ENCODE data around the gene AREG.

AREG gene

DNA sequence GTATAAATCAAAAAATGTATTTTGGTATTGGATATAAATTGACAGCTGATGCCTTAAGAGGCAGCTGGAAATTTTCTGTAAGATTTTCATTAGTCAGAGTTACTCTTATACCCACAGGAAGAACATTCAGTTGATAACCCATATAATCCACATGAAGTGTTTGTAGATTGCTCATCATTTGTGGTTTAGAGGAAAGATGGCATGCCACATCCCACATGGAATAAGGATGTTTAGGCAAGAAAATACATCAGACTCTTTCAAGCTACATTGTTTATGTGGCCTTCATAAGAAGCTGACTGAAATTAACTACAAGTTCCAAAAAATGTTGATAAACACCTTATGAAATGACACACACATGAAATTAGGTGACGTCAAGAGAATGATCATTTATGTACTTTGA, 56.6 kb downstream of the AREG start:
- Histone ChIP-seq H3K27ac (ENCODE audit: poor library complexity, severe bottlenecking) (peak overlapping the region; percentile 69), H3K27me3 (ENCODE audit: insufficient read depth, poor library complexity, severe bottlenecking) (no peaks in the 10 kb centered on the region), H3K9me3 (ENCODE audit: severe bottlenecking) (no peaks in the 10 kb centered on the region), H3K4me1 (ENCODE audit: insufficient read depth, poor library complexity, severe bottlenecking) (peaks cover 39% of the 10 kb centered on the region), H3K36me3 (ENCODE audit: low read depth) (no peaks in the 10 kb centered on the region), H3K4me3 (ENCODE audit: severe bottlenecking) (no peak overlapping the region)
- peak; percentile 89 for ATAC-seq (ENCODE audit: low read depth)
- no peak for DNase-seq (ENCODE audit: low spot score)
- TF ChIP-seq, protein P1, sequence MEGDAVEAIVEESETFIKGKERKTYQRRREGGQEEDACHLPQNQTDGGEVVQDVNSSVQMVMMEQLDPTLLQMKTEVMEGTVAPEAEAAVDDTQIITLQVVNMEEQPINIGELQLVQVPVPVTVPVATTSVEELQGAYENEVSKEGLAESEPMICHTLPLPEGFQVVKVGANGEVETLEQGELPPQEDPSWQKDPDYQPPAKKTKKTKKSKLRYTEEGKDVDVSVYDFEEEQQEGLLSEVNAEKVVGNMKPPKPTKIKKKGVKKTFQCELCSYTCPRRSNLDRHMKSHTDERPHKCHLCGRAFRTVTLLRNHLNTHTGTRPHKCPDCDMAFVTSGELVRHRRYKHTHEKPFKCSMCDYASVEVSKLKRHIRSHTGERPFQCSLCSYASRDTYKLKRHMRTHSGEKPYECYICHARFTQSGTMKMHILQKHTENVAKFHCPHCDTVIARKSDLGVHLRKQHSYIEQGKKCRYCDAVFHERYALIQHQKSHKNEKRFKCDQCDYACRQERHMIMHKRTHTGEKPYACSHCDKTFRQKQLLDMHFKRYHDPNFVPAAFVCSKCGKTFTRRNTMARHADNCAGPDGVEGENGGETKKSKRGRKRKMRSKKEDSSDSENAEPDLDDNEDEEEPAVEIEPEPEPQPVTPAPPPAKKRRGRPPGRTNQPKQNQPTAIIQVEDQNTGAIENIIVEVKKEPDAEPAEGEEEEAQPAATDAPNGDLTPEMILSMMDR (IDR thresholded peaks at IDR 0.05; ENCODE audit: poor library complexity, severe bottlenecking): no peak

DNA sequence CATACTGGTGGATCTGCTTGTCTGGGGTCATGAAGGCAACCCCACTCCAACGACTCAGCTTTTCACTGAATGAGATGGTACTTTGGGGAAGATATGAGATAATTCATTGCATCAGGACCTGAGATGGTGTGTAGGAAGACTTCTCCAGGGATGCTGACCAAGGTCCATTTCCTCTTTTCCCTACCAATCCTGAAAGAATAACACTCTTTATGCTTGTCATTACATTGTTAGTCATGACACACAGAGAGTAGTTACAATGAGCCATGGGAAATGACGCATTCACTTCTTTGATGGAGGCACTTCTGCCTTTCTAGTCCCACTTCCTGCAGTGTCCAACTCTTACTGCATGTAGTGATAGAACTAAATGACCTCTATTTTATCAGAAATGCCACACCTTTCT, 58.6 kb downstream of the AREG start:
- Histone ChIP-seq H3K4me3 (ENCODE audit: severe bottlenecking) (no peak overlapping the region), H3K27ac (ENCODE audit: poor library complexity, severe bottlenecking) (peak overlapping the region; percentile 69), H3K4me1 (ENCODE audit: insufficient read depth, poor library complexity, severe bottlenecking) (peaks cover 39% of the 10 kb centered on the region), H3K9me3 (ENCODE audit: severe bottlenecking) (no peaks in the 10 kb centered on the region), H3K36me3 (ENCODE audit: low read depth) (no peaks in the 10 kb centered on the region), H3K27me3 (ENCODE audit: insufficient read depth, poor library complexity, severe bottlenecking) (no peaks in the 10 kb centered on the region)
- TF ChIP-seq, protein P1 (IDR thresholded peaks at IDR 0.05; ENCODE audit: poor library complexity, severe bottlenecking): no peak
- ATAC-seq (ENCODE audit: low read depth) (peak; percentile 72), DNase-seq (ENCODE audit: low spot score) (no peak)

DNA sequence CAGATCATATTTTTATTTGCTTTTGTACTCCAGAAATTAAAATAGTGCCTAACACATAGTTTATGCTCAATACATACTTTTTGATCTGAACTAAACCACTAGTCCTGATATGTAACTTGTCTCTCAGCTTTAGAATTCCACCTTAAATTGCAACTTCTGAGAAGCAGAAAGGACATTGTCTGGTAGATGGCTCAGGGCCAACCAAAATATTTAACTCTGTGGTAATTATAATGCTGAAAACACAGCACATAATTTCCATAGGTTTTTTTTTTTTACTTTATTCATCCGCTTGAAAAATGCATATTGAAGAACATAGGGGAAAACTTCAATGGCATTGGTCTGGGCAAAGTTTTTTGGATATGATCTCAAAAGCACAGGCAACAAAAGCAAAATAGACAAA, 59.3 kb downstream of the AREG start:
- DNase-seq (ENCODE audit: low spot score) (no peak), ATAC-seq (ENCODE audit: low read depth) (no peak)
- Histone ChIP-seq H3K9me3 (ENCODE audit: severe bottlenecking) (no peaks in the 10 kb centered on the region), H3K27ac (ENCODE audit: poor library complexity, severe bottlenecking) (peak overlapping the region; percentile 69), H3K4me1 (ENCODE audit: insufficient read depth, poor library complexity, severe bottlenecking) (peaks cover 39% of the 10 kb centered on the region), H3K4me3 (ENCODE audit: severe bottlenecking) (no peak overlapping the region), H3K36me3 (ENCODE audit: low read depth) (no peaks in the 10 kb centered on the region), H3K27me3 (ENCODE audit: insufficient read depth, poor library complexity, severe bottlenecking) (no peaks in the 10 kb centered on the region)
- TF ChIP-seq, protein P1 (IDR thresholded peaks at IDR 0.05; ENCODE audit: poor library complexity, severe bottlenecking): no peak
